Cardiac fibroblast (primary cell): ENCODE results near the gene GPS2.

Source experiments
- DNase-seq, 2 donors: peaks; one replicate each; pipeline versions ENCODE4 v3.0.0 to v3.0.0-alpha.2; 2010; ENCODE audit warnings: low read depth in 2 of 2
- H3K4me3 ChIP-seq, 2 donors: replicated peaks in 1 of 2; 1 replicate in 1 of 2; 2 replicates in 1 of 2; pipeline ENCODE4 v1.5.1; 2011; ENCODE audit warnings: low read depth in 2 of 2, low read length in 2 of 2, mild to moderate bottlenecking in 2 of 2, moderate library complexity in 1 of 2
- TF ChIP-seq, protein P1 (sequence below): IDR thresholded peaks from one replicate; pipeline ENCODE4 v1.5.1; 2011; ENCODE audit warnings: low read depth, mild to moderate bottlenecking, low read length, inconsistent platforms

The GPS2 gene

DNA sequence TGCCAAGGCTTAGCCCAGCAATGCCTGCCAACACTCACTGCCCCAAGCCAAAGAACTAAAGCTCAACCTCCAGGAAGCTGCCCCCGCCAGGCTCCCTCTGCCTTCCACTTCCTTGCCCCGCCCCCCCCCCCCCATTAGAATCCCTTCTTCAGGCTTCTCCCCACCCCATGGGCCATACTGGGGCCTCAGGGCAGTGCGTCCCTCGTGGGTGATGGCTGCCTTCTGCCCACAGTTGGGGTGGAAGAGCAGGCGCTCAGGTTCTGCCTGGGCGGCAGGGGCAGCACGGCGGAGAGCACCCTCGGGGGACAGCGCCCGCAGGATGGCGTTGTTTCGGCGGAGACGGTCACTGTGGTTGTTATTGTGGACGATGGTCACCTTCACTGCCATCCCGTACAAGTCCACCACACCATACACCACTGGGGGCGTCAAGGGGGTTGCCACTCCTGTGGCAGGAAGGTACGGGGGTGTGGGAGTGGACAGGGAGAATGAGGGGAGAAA lies 9.9 kb upstream of the GPS2 start:
- no peak overlapping the region for H3K4me3 ChIP-seq
- no peak for DNase-seq
- TF ChIP-seq, protein P1, sequence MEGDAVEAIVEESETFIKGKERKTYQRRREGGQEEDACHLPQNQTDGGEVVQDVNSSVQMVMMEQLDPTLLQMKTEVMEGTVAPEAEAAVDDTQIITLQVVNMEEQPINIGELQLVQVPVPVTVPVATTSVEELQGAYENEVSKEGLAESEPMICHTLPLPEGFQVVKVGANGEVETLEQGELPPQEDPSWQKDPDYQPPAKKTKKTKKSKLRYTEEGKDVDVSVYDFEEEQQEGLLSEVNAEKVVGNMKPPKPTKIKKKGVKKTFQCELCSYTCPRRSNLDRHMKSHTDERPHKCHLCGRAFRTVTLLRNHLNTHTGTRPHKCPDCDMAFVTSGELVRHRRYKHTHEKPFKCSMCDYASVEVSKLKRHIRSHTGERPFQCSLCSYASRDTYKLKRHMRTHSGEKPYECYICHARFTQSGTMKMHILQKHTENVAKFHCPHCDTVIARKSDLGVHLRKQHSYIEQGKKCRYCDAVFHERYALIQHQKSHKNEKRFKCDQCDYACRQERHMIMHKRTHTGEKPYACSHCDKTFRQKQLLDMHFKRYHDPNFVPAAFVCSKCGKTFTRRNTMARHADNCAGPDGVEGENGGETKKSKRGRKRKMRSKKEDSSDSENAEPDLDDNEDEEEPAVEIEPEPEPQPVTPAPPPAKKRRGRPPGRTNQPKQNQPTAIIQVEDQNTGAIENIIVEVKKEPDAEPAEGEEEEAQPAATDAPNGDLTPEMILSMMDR = no peak

DNA sequence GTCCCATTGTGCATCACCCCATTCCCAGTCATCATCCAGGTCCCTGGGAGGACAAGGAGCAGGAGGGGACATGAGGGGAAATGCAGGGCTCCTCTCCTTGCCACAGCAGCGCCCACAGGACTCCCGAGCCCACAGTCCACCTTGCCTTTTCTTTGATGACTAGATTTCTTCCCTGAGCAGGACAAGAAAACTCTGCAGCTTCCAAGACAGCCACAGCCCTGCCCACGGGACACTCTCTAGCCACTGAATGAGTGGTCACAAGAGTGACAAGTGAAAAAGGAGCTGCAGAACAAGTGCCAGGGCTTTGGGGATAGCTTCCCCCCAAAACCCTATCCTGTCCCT lies 9.2 kb upstream of the GPS2 start:
- no peak overlapping the region for H3K4me3 ChIP-seq
- DNase-seq = no peak
- TF ChIP-seq, protein P1 = no peak

DNA sequence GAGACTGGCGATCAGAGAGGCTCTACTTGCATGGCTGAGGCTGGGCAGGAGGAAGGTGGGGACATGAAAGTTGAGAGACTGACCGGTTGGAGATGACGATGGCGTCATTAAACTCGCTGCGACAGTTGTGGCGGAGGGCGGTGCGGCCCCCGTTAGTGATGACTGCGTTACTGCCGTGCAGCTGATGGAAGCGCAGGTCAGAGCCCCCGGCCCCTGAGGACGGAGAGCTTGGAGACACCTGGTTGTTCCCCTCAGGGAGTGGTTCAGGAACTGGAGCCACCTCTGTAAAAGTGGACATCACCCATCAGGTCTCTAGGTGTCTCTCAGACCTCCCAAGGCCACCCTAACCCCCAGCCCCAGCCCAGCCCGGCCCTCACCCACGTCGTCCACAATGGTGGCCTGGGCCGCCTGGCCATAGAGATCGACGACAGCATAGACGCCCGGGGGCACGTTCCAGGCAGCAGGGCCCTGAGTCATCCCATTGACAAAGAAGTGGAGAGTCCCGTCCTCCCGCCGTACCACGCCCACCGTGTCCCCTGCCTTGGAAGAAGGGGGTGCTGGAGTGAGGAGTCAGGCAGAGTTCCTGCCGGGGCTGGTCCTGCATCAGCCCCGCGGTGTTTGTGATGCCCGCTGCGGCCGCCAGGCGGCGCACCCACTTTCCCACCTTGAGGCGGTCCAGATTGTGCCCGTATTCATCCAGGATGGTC lies 8.7 kb upstream of the GPS2 start:
- TF ChIP-seq, protein P1 = peak; percentile 92
- peak; percentile 48 to 51 for DNase-seq
- H3K4me3 ChIP-seq = no peak overlapping the region

DNA sequence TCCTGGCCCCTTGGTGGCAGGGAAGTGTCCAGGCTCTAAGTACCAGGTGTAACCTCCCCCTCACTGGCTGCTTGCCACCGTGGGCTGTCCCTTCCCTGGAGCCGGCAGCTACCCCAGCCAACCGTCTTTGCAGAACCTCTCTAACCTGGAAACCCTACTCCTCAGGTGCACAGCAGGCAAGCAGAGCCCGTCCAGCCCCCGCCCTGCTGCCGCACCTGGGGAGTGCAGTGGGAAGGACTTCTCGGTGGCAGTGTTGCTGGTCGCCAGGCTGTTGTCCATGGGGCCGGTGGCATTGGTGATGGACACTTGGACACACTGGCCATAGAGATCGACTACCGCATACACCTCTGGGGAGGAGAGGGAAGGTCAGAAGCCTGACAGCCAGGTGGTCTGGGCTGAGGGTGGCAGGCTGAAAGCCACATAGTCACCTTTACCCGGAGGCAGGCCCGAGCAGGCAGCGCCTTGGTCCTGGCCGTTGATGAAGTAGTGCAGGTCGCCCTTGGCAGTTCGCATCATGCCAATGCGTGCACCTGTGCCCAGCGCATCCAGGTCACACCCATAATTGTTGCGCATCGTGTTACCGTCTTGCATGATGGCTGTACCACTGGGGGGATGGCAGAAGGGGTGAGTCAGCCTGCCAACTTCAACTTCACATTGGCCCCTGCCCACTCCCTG lies 7.5 kb upstream of the GPS2 start:
- TF ChIP-seq, protein P1 = no peak
- DNase-seq = no peak
- H3K4me3 ChIP-seq = no peak overlapping the region

DNA sequence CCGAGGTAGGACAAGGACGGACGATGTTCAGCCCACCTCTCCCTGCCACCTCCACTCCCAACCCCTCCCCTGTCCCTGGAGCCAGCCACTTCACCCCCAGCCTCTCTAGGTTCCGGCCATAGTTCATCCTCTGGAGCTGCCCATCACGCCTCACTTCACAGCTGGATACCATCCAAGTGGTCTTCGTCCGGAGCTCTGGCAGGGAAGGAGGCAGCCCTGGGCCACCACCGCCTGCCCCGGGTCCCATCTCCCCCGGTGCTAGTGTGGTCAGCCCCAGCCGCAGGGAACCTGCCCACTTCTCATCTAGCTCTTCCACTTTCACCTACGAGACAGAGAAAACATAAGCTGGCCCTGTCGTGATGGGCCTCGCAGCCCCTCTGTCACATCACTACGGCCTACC lies 6.3 kb upstream of the GPS2 start:
- no peak overlapping the region for H3K4me3 ChIP-seq
- TF ChIP-seq, protein P1 = no peak
- DNase-seq = no peak

DNA sequence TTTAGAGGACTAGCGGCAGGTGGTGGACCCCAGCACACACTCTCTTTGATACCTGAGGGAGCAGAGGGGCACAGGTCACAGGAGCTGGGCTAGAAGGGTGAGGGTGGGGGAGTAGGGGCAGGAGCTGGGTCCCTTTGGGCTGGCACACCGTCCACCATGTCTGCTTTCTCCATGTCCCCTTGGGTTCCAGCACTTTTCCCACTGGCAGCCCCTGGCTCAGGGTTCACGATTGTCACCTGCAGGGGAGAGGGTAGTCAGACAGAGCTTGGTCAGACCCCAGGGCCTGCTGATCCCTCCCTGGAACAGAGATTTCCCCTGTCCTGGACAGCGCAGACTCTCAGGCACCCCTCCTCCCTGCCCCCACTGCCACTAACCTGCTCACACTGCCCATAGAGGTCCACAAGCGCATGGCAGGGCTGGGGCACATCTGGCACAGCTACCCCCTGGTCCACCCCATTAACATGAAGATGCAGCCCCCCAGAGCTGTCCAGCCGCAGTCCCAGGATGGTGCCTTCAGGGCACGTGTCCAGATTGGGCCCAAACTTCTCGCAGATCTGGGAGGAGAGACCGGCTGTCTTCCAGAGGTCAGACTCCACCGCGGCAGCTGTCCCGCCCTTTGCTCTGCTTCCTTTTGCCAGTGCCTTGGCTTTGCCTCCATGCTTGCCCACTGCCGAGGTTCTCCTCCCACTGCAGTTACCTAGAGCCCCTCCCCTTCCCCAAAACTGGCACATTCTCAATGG lies 3.1 kb upstream of the GPS2 start:
- TF ChIP-seq, protein P1 = no peak
- DNase-seq = no peak
- H3K4me3 ChIP-seq = no peak overlapping the region
